CD4-positive, alpha-beta T cell (primary cell): ENCODE data around the gene NUP214. TPM values are rescaled to one million over a fixed set of nuclear protein-coding genes. Genes with fewer than 3 reads are reported as not detected.
A peak's percentile ranks its signal among the peaks of the same experiment; 100 is the strongest.

Experiments used
- ATAC-seq: fragments of 200-7000 bp; cut with Tn5 transposase; one replicate; pipeline ENCODE4 v1.10.0; 2022; ENCODE audit warnings: mild to moderate bottlenecking; ENCODE audit not compliant: poor library complexity
- CTCF ChIA-PET: fragments of 350-600 bp; sonication (Branson Sonifier 250); formaldehyde crosslinking; loops from one replicate; lab custom pipeline; 2021; ENCODE audit warnings: antibody characterized with exemption, inconsistent platforms; lab: Charles Lee
- POLR2A ChIA-PET: fragments of 350-600 bp; sonication (Branson Sonifier 250); formaldehyde crosslinking; loops from one replicate; lab custom pipeline; 2021; ENCODE audit warnings: antibody characterized with exemption, inconsistent platforms; lab: Charles Lee
- DNase-seq, 14 experiments: peaks; one replicate each; pipeline ENCODE4 v3.0.0-alpha.2; 2013 to 2020; ENCODE audit warnings: mixed read lengths in 2 of 14
- H3K27ac ChIP-seq, 2 donors: one replicate each; pipeline versions ENCODE4 v1.5.1 to v1.7.0; 2013; ENCODE audit warnings: low read length in 2 of 2, low read depth in 1 of 2, mild to moderate bottlenecking in 1 of 2
- H3K27me3 ChIP-seq, 2 experiments: 1 replicate in 1 of 2; 2 replicates in 1 of 2; pipeline versions ENCODE4 v1.6.1 to v1.7.0; 2013; ENCODE audit warnings: low read length in 2 of 2, control low read depth in 1 of 2, mild to moderate bottlenecking in 1 of 2, moderate library complexity in 1 of 2; ENCODE audit not compliant: insufficient read depth in 2 of 2, control insufficient read depth in 1 of 2
- H3K36me3 ChIP-seq: one replicate; pipeline ENCODE4 v1.6.1; 2013; ENCODE audit warnings: low read length, control low read depth; ENCODE audit not compliant: insufficient read depth
- H3K4me1 ChIP-seq: one replicate; pipeline ENCODE4 v1.6.1; 2013; ENCODE audit warnings: low read length, control low read depth; ENCODE audit not compliant: insufficient read depth
- H3K4me3 ChIP-seq: one replicate; pipeline ENCODE4 v1.5.1; 2013; ENCODE audit warnings: mild to moderate bottlenecking, low read length, moderate library complexity
- H3K9me3 ChIP-seq, 2 experiments: 1 replicate in 1 of 2; 2 replicates in 1 of 2; pipeline versions ENCODE4 v1.6.1 to v1.7.0; 2013; ENCODE audit warnings: low read length in 2 of 2, mild to moderate bottlenecking in 2 of 2, control low read depth in 1 of 2, moderate library complexity in 1 of 2; ENCODE audit not compliant: control insufficient read depth in 1 of 2, insufficient read depth in 1 of 2
- H3K27ac Mint-ChIP-seq: one replicate; pipeline ENCODE4 v1.8.0; 2020; ENCODE audit warnings: mixed read lengths
- H3K27me3 Mint-ChIP-seq: one replicate; pipeline ENCODE4 v1.8.0; 2021; ENCODE audit warnings: mixed read lengths
- H3K36me3 Mint-ChIP-seq: one replicate; pipeline ENCODE4 v1.8.0; 2021; ENCODE audit warnings: low read depth, mixed read lengths
- H3K4me1 Mint-ChIP-seq: one replicate; pipeline ENCODE4 v1.8.0; 2021; ENCODE audit warnings: low read depth, mixed read lengths
- H3K4me3 Mint-ChIP-seq: one replicate; pipeline ENCODE4 v1.8.0; 2020; ENCODE audit warnings: mild to moderate bottlenecking, mixed read lengths
- H3K9me3 Mint-ChIP-seq: one replicate; pipeline ENCODE4 v1.8.0; 2020; ENCODE audit warnings: mixed read lengths
- CTCF ChIP-seq: fragments of 200-600 bp; IDR thresholded peaks from one replicate; pipeline ENCODE4 v1.8.0; 2022; ENCODE audit warnings: antibody characterized with exemption, mild to moderate bottlenecking
- intact Hi-C, 2 experiments: fragments of 100-400 bp; cut with DNase I in 1 of 2; cut with micrococcal nuclease in 1 of 2; formaldehyde crosslinking; loops; one replicate each; pipeline versions ENCODE4 v1.15.1 to v1.9.0; 2023 to 2025; cut with DNase I, micrococcal nuclease
- total RNA-seq, 174 experiments: library from RNA in 2 of 174; stranded (reverse) in 2 of 174; gene quantifications; one replicate each; pipeline ENCODE4 v1.2.3 and lab custom pipeline; 2021 to 2026

The NUP214 gene
- total RNA-seq, 2 experiments from 2014 or later, result 105 to 107 TPM

DNA sequence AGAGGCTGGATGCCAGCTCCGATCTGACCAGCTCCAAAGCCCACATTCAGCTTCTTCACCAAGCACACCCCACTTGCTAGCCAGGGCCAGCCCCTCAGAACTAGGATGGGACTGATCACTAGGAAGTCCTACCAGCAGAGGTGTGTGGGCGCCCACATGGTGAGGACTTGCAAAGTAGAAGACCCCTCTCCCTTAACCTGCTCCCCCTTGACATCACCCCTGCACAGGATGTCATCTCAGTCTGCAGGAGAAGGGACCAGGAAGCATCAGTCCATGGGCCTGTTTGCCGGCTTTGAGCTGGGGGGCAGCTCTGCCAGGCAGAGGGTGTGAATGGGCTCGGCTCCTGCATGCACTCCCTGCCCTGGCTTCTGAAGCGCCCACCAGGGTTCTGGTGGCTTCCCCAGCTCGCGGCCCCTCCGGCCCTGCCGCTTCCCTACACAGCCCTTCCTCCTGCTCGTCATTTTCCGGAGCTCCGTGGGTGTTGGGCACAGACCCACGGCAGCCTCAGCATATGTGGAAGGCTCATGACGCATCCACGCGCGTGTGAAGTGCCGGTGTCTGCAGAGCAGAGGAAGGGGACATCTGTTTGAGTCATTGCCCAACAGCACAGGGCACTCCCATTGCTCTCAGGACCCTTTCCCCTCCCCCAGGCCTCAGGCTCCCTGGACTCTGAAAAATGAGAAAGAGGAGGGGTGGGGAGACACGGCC lies 154.6 kb downstream of the NUP214 start:
- POLR2A ChIA-PET, result interaction anchor here (1.4 to 4.2 kb wide), 5 partner anchors 10 to 45 kb away, joined by 3 to 57 read pairs (median 11); no protein-coding TSS in a partner anchor
- Histone ChIP-seq H3K27me3 (peaks cover 0 to 10% of the 10 kb centered on the region in 2 experiments), H3K9me3 (no peaks in the 10 kb centered on the region), H3K27ac (no peak overlapping the region), H3K36me3 (peaks cover 7% of the 10 kb centered on the region), H3K4me1 (peaks cover 34% of the 10 kb centered on the region), H3K4me3 (no peak overlapping the region)
- H3K27ac Mint-ChIP-seq, result peak overlapping the region; percentile 94
- CTCF ChIA-PET, result interaction anchor here (1.7 kb wide), 1 partner anchor 56 kb away, joined by 4 read pairs; no protein-coding TSS in a partner anchor
- H3K27me3 Mint-ChIP-seq, result no peaks in the 10 kb centered on the region
- no peaks in the 10 kb centered on the region for H3K9me3 Mint-ChIP-seq
- H3K4me3 Mint-ChIP-seq, result peak overlapping the region; percentile 48
- peaks cover 19% of the 10 kb centered on the region for H3K36me3 Mint-ChIP-seq
- TF ChIP-seq CTCF, result no peak
- peaks cover 36% of the 10 kb centered on the region for H3K4me1 Mint-ChIP-seq
- DNase-seq (peak in 2 of 14 experiments; percentile 54 to 68), ATAC-seq (no peak)
- intact Hi-C loops, result loop anchor here (5.0 to 10.0 kb wide), 6 partner anchors 32 to 153 kb away; partner anchors contain the start of gene NUP214 (in 1 of the 2)

- ChIA-PET CTCF (interaction anchor here (1.4 to 1.7 kb wide), 2 partner anchors 56 to 100 kb away, joined by 3 to 4 read pairs; no protein-coding TSS in a partner anchor), POLR2A (interaction anchor here (3.6 to 4.2 kb wide), 2 partner anchors 11 to 24 kb away, joined by 47 to 57 read pairs; no protein-coding TSS in a partner anchor)
- peaks cover 0 to 10% of the 10 kb centered on the region in 2 experiments for H3K27me3 ChIP-seq
- H3K4me3 ChIP-seq, result no peak overlapping the region
- peaks cover 34% of the 10 kb centered on the region for H3K4me1 ChIP-seq
- H3K36me3 ChIP-seq, result peaks cover under 1% of the 10 kb centered on the region
- no peak overlapping the region for H3K27ac ChIP-seq
- Mint-ChIP-seq H3K4me1 (peaks cover 36% of the 10 kb centered on the region), H3K4me3 (no peak overlapping the region), H3K27ac (no peak overlapping the region), H3K36me3 (peaks cover 13% of the 10 kb centered on the region), H3K9me3 (no peaks in the 10 kb centered on the region), H3K27me3 (no peaks in the 10 kb centered on the region)
- TF ChIP-seq CTCF, result no peak
- ATAC-seq (no peak), DNase-seq (no peak)
- intact Hi-C loops, result loop anchor here in 1 of 2 experiments (5.0 kb wide), 1 partner anchor 57 kb away; no protein-coding TSS in a partner anchor
- H3K9me3 ChIP-seq, result no peaks in the 10 kb centered on the region
Measured at GRCh38 chr9:131280660-131281059, 155.3 kb downstream of the NUP214 start.

GRCh38 chr9:131281119-131281965 lies 156.0 kb downstream of the NUP214 start:
- peaks cover 0 to 10% of the 10 kb centered on the region in 2 experiments for H3K27me3 ChIP-seq
- no peak overlapping the region for H3K4me3 ChIP-seq
- DNase-seq, result no peak
- intact Hi-C loops, result loop anchor here in 1 of 2 experiments (5.0 kb wide), 1 partner anchor 56 kb away; no protein-coding TSS in a partner anchor
- CTCF ChIA-PET, result interaction anchor here (1.4 to 1.7 kb wide), 2 partner anchors 55 to 101 kb away, joined by 3 to 4 read pairs; no protein-coding TSS in a partner anchor
- Mint-ChIP-seq H3K27me3 (no peaks in the 10 kb centered on the region), H3K9me3 (no peaks in the 10 kb centered on the region), H3K4me1 (peaks cover 36% of the 10 kb centered on the region), H3K4me3 (no peak overlapping the region), H3K36me3 (peaks cover 6% of the 10 kb centered on the region), H3K27ac (no peak overlapping the region)
- ATAC-seq, result no peak
- no peaks in the 10 kb centered on the region for H3K9me3 ChIP-seq
- no peak overlapping the region for H3K27ac ChIP-seq
- no peak for TF ChIP-seq CTCF
- no peaks in the 10 kb centered on the region for H3K36me3 ChIP-seq
- POLR2A ChIA-PET, result interaction anchor here (3.6 to 4.2 kb wide), 2 partner anchors 12 to 25 kb away, joined by 47 to 57 read pairs; no protein-coding TSS in a partner anchor
- peaks cover 34% of the 10 kb centered on the region for H3K4me1 ChIP-seq
